22Rv1 (cell line): ENCODE results near the gene SCUBE1.

Experiments used
- ZFX ChIP-seq: fragments of 450-650 bp; IDR thresholded peaks from 2 replicates; pipeline ENCODE4 v1.6.1; 2017; ENCODE audit warnings: antibody characterized with exemption, borderline replicate concordance
- TF ChIP-seq, protein P1 (sequence below): fragments of 450-650 bp; IDR thresholded peaks from 2 replicates; pipeline ENCODE4 v1.5.1; 2017; ENCODE audit warnings: mild to moderate bottlenecking

DNA sequence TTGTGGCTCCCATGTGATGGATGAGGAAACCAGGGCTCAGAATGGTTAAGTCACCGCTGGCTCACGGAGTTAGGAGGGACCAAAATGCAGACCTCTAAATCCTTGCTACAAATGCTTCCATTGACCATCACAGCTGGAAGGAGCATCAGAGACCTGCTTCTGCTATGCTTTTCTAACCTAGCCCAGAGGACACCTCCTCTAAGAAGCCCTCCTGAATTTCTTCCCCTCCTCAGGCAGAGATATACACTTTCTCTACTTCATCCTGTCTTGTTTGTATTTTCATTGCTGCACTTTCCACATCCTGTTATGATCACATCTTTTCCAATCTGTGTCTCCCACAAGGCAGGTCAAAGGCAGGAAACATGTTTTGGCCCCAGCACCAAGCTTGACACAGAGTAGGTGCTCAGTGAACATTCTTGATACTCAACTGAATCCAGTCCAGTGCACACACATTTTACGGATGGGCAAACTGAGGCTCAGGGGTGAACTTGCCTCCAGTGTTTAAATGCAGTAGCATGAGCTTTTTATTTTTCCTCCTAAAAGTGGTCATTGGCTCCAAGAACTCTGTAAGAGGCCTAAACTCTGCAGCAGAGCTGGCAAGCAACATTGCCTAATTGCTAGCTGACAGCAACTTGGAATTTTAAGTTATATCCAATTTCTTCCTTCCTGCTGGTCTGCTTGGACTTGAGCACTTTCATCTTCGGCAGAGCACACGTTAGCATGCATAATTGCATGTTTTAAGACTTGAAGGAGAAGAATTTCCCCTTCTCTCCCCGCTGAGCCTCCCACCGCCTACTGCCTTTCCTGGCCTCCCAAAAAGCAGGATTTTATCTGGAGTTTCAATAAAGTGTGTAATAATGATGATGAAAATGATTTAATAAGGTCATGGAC, 12.7 kb downstream of the SCUBE1 start:
- TF ChIP-seq, protein P1, sequence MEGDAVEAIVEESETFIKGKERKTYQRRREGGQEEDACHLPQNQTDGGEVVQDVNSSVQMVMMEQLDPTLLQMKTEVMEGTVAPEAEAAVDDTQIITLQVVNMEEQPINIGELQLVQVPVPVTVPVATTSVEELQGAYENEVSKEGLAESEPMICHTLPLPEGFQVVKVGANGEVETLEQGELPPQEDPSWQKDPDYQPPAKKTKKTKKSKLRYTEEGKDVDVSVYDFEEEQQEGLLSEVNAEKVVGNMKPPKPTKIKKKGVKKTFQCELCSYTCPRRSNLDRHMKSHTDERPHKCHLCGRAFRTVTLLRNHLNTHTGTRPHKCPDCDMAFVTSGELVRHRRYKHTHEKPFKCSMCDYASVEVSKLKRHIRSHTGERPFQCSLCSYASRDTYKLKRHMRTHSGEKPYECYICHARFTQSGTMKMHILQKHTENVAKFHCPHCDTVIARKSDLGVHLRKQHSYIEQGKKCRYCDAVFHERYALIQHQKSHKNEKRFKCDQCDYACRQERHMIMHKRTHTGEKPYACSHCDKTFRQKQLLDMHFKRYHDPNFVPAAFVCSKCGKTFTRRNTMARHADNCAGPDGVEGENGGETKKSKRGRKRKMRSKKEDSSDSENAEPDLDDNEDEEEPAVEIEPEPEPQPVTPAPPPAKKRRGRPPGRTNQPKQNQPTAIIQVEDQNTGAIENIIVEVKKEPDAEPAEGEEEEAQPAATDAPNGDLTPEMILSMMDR = no peak
- TF ChIP-seq ZFX = no peak
